Tibial artery (tissue), 4 donors: ENCODE measurements around the gene S1PR3.

ENCODE experiments used
- DNase-seq, 2 donors: peaks; one replicate each; pipeline ENCODE4 v3.0.0-alpha.2; 2019
- H3K27ac ChIP-seq, 2 donors: fragments of 200-600 bp; sonication (generic) in 1 of 2; 1 replicate in 1 of 2; 2 replicates in 1 of 2; pipeline ENCODE4 v1.5.1; 2018 to 2019; ENCODE audit warnings: mild to moderate bottlenecking in 1 of 2
- H3K27me3 ChIP-seq, 2 donors: fragments of 200-600 bp; sonication (generic) in 1 of 2; one replicate each; pipeline versions ENCODE4 v1.5.1 to v1.6.0; 2016 to 2019
- H3K36me3 ChIP-seq, 3 donors: fragments of 200-600 bp; sonication (generic) in 2 of 3; one replicate each; pipeline ENCODE4 v1.5.1; 2016 to 2019; ENCODE audit warnings: mild to moderate bottlenecking in 2 of 3
- H3K4me1 ChIP-seq, 4 donors: fragments of 200-600 bp; sonication (generic) in 2 of 4; 1 replicate in 3 of 4; 2 replicates in 1 of 4; pipeline ENCODE4 v1.5.1; 2016 to 2019
- H3K4me3 ChIP-seq, 2 donors: fragments of 200-600 bp; sonication (generic) in 1 of 2; 1 replicate in 1 of 2; 2 replicates in 1 of 2; pipeline ENCODE4 v1.5.1; 2018 to 2019; ENCODE audit warnings: mild to moderate bottlenecking in 2 of 2
- H3K9me3 ChIP-seq, 3 donors: fragments of 200-600 bp; sonication (generic) in 1 of 3; one replicate each; pipeline ENCODE4 v1.5.1; 2016 to 2019
- CTCF ChIP-seq, 2 experiments: fragments of 200-600 bp in 1 of 2; fragments of 450-650 bp in 1 of 2; IDR thresholded peaks; one replicate each; pipeline ENCODE4 v1.5.1; 2017 to 2019; ENCODE audit warnings: antibody characterized with exemption in 2 of 2, mild to moderate bottlenecking in 1 of 2, moderate library complexity in 1 of 2
- intact Hi-C: fragments of 100-400 bp; cut with DNase I; formaldehyde crosslinking; loops from one replicate; pipeline ENCODE4 v1.15.0; 2023; ENCODE audit warnings: low total_unique reads

The S1PR3 gene

GRCh38 chr9:88949425-88949824 lies 41.8 kb upstream of the S1PR3 start:
- no peak for TF ChIP-seq CTCF (IDR thresholded peaks at IDR 0.05)

GRCh38 chr9:88949961-88950340 lies 41.3 kb upstream of the S1PR3 start:
- Histone ChIP-seq H3K27ac (no peak overlapping the region), H3K4me3 (no peak overlapping the region), H3K36me3 (no peaks in the 10 kb centered on the region), H3K9me3 (no peaks in the 10 kb centered on the region), H3K27me3 (no peaks in the 10 kb centered on the region), H3K4me1 (peaks cover 0 to 6% (median 0%) of the 10 kb centered on the region in 4 donors)
- TF ChIP-seq CTCF (IDR thresholded peaks at IDR 0.05) = no peak
- no peak for DNase-seq
- intact Hi-C loops = no loop called here

More at GRCh38 chr9:88949425-88949824, 41.8 kb upstream of the S1PR3 start:
- intact Hi-C loops = no loop called here
- no peaks in the 10 kb centered on the region for H3K27me3 ChIP-seq
- no peak for DNase-seq
- no peaks in the 10 kb centered on the region for H3K36me3 ChIP-seq
- H3K9me3 ChIP-seq = no peaks in the 10 kb centered on the region
- no peak overlapping the region for H3K27ac ChIP-seq
- H3K4me3 ChIP-seq = no peak overlapping the region
- peaks cover 0 to 6% (median 0%) of the 10 kb centered on the region in 4 donors for H3K4me1 ChIP-seq

GRCh38 chr9:88950341-88951154 lies 40.7 kb upstream of the S1PR3 start:
- intact Hi-C loops = no loop called here
- Histone ChIP-seq H3K9me3 (no peaks in the 10 kb centered on the region), H3K4me1 (peaks cover 0 to 6% (median 0%) of the 10 kb centered on the region in 4 donors), H3K4me3 (no peak overlapping the region), H3K27ac (no peak overlapping the region), H3K27me3 (no peaks in the 10 kb centered on the region), H3K36me3 (no peaks in the 10 kb centered on the region)
- no peak for TF ChIP-seq CTCF (IDR thresholded peaks at IDR 0.05)
- no peak for DNase-seq

- Histone ChIP-seq H3K9me3 (no peaks in the 10 kb centered on the region), H3K36me3 (no peaks in the 10 kb centered on the region), H3K27me3 (no peaks in the 10 kb centered on the region), H3K4me3 (no peak overlapping the region), H3K27ac (no peak overlapping the region), H3K4me1 (peaks cover 0 to 6% (median 0%) of the 10 kb centered on the region in 4 donors)
- TF ChIP-seq CTCF (IDR thresholded peaks at IDR 0.05) = no peak
- DNase-seq = no peak
- intact Hi-C loops = no loop called here
Observed at GRCh38 chr9:88951155-88951542, 40.1 kb upstream of the S1PR3 start.

GRCh38 chr9:88952086-88952615 lies 39.1 kb upstream of the S1PR3 start:
- intact Hi-C loops = no loop called here
- TF ChIP-seq CTCF (IDR thresholded peaks at IDR 0.05) = no peak
- Histone ChIP-seq H3K4me3 (no peak overlapping the region), H3K4me1 (peaks cover 0 to 6% (median 0%) of the 10 kb centered on the region in 4 donors), H3K36me3 (no peaks in the 10 kb centered on the region), H3K9me3 (no peaks in the 10 kb centered on the region), H3K27me3 (no peaks in the 10 kb centered on the region), H3K27ac (no peak overlapping the region)
- DNase-seq = no peak
